CD4-positive, alpha-beta T cell (primary cell): ENCODE measurements around the gene ADAM11. TPM values are rescaled to one million over a fixed set of nuclear protein-coding genes. Genes with fewer than 3 reads are reported as not detected.

ENCODE experiments used
- ATAC-seq: fragments of 200-7000 bp; cut with Tn5 transposase; one replicate; pipeline ENCODE4 v1.10.0; 2022; ENCODE audit warnings: mild to moderate bottlenecking; ENCODE audit not compliant: poor library complexity
- CTCF ChIA-PET: fragments of 350-600 bp; sonication (Branson Sonifier 250); formaldehyde crosslinking; loops from one replicate; lab custom pipeline; 2021; ENCODE audit warnings: antibody characterized with exemption, inconsistent platforms; lab: Charles Lee
- POLR2A ChIA-PET: fragments of 350-600 bp; sonication (Branson Sonifier 250); formaldehyde crosslinking; loops from one replicate; lab custom pipeline; 2021; ENCODE audit warnings: antibody characterized with exemption, inconsistent platforms; lab: Charles Lee
- DNase-seq, 14 experiments: peaks; one replicate each; pipeline ENCODE4 v3.0.0-alpha.2; 2013 to 2020; ENCODE audit warnings: mixed read lengths in 2 of 14
- H3K27ac ChIP-seq, 2 donors: one replicate each; pipeline versions ENCODE4 v1.5.1 to v1.7.0; 2013; ENCODE audit warnings: low read length in 2 of 2, low read depth in 1 of 2, mild to moderate bottlenecking in 1 of 2
- H3K27me3 ChIP-seq, 2 experiments: 1 replicate in 1 of 2; 2 replicates in 1 of 2; pipeline versions ENCODE4 v1.6.1 to v1.7.0; 2013; ENCODE audit warnings: low read length in 2 of 2, control low read depth in 1 of 2, mild to moderate bottlenecking in 1 of 2, moderate library complexity in 1 of 2; ENCODE audit not compliant: insufficient read depth in 2 of 2, control insufficient read depth in 1 of 2
- H3K36me3 ChIP-seq: one replicate; pipeline ENCODE4 v1.6.1; 2013; ENCODE audit warnings: low read length, control low read depth; ENCODE audit not compliant: insufficient read depth
- H3K4me1 ChIP-seq: one replicate; pipeline ENCODE4 v1.6.1; 2013; ENCODE audit warnings: low read length, control low read depth; ENCODE audit not compliant: insufficient read depth
- H3K4me3 ChIP-seq: one replicate; pipeline ENCODE4 v1.5.1; 2013; ENCODE audit warnings: mild to moderate bottlenecking, low read length, moderate library complexity
- H3K9me3 ChIP-seq, 2 experiments: 1 replicate in 1 of 2; 2 replicates in 1 of 2; pipeline versions ENCODE4 v1.6.1 to v1.7.0; 2013; ENCODE audit warnings: low read length in 2 of 2, mild to moderate bottlenecking in 2 of 2, control low read depth in 1 of 2, moderate library complexity in 1 of 2; ENCODE audit not compliant: control insufficient read depth in 1 of 2, insufficient read depth in 1 of 2
- H3K27ac Mint-ChIP-seq: one replicate; pipeline ENCODE4 v1.8.0; 2020; ENCODE audit warnings: mixed read lengths
- H3K27me3 Mint-ChIP-seq: one replicate; pipeline ENCODE4 v1.8.0; 2021; ENCODE audit warnings: mixed read lengths
- H3K36me3 Mint-ChIP-seq: one replicate; pipeline ENCODE4 v1.8.0; 2021; ENCODE audit warnings: low read depth, mixed read lengths
- H3K4me1 Mint-ChIP-seq: one replicate; pipeline ENCODE4 v1.8.0; 2021; ENCODE audit warnings: low read depth, mixed read lengths
- H3K4me3 Mint-ChIP-seq: one replicate; pipeline ENCODE4 v1.8.0; 2020; ENCODE audit warnings: mild to moderate bottlenecking, mixed read lengths
- H3K9me3 Mint-ChIP-seq: one replicate; pipeline ENCODE4 v1.8.0; 2020; ENCODE audit warnings: mixed read lengths
- CTCF ChIP-seq: fragments of 200-600 bp; IDR thresholded peaks from one replicate; pipeline ENCODE4 v1.8.0; 2022; ENCODE audit warnings: antibody characterized with exemption, mild to moderate bottlenecking
- intact Hi-C, 2 experiments: fragments of 100-400 bp; cut with DNase I in 1 of 2; cut with micrococcal nuclease in 1 of 2; formaldehyde crosslinking; loops; one replicate each; pipeline versions ENCODE4 v1.15.1 to v1.9.0; 2023 to 2025; cut with DNase I, micrococcal nuclease
- total RNA-seq, 174 experiments: library from RNA in 2 of 174; stranded (reverse) in 2 of 174; gene quantifications; one replicate each; pipeline ENCODE4 v1.2.3 and lab custom pipeline; 2021 to 2026

Gene ADAM11
- total RNA-seq, 2 experiments from 2014 or later: 0.16 to 0.47 TPM

- ChIA-PET POLR2A (no interaction called here), CTCF (no interaction called here)
- Mint-ChIP-seq H3K9me3 (no peaks in the 10 kb centered on the region), H3K27me3 (peaks cover 5% of the 10 kb centered on the region), H3K36me3 (peaks cover 14% of the 10 kb centered on the region), H3K27ac (no peak overlapping the region), H3K4me3 (no peak overlapping the region), H3K4me1 (no peaks in the 10 kb centered on the region)
- TF ChIP-seq CTCF: no peak
- ATAC-seq: no peak
- no peak for DNase-seq
- Histone ChIP-seq H3K27ac (no peak overlapping the region), H3K36me3 (no peaks in the 10 kb centered on the region), H3K4me1 (no peaks in the 10 kb centered on the region), H3K27me3 (no peaks in the 10 kb centered on the region), H3K4me3 (no peak overlapping the region), H3K9me3 (no peaks in the 10 kb centered on the region)
- intact Hi-C loops: no loop called here
Measured at GRCh38 chr17:44749076-44749979, 9.5 kb upstream of the ADAM11 start.

- no peak overlapping the region for H3K4me3 ChIP-seq
- H3K9me3 ChIP-seq: no peaks in the 10 kb centered on the region
- intact Hi-C loops: no loop called here
- DNase-seq: no peak
- H3K36me3 Mint-ChIP-seq: peaks cover 14% of the 10 kb centered on the region
- H3K27me3 Mint-ChIP-seq: peaks cover 5% of the 10 kb centered on the region
- H3K4me3 Mint-ChIP-seq: no peak overlapping the region
- ChIA-PET CTCF (no interaction called here), POLR2A (no interaction called here)
- no peaks in the 10 kb centered on the region for H3K4me1 Mint-ChIP-seq
- no peaks in the 10 kb centered on the region for H3K4me1 ChIP-seq
- no peaks in the 10 kb centered on the region for H3K36me3 ChIP-seq
- no peak for TF ChIP-seq CTCF
- no peak for ATAC-seq
- H3K27ac ChIP-seq: no peak overlapping the region
- no peaks in the 10 kb centered on the region for H3K9me3 Mint-ChIP-seq
- H3K27ac Mint-ChIP-seq: no peak overlapping the region
- no peaks in the 10 kb centered on the region for H3K27me3 ChIP-seq
Measured at GRCh38 chr17:44749980-44750318, 8.8 kb upstream of the ADAM11 start.

GRCh38 chr17:44751331-44751730, 7.5 kb upstream of the ADAM11 start:
- no peak overlapping the region for H3K27ac Mint-ChIP-seq
- no peak overlapping the region for H3K4me3 Mint-ChIP-seq
- no peaks in the 10 kb centered on the region for H3K9me3 ChIP-seq
- no peak for TF ChIP-seq CTCF
- H3K27me3 Mint-ChIP-seq: peaks cover 5% of the 10 kb centered on the region
- H3K27me3 ChIP-seq: no peaks in the 10 kb centered on the region
- CTCF ChIA-PET: no interaction called here
- no peaks in the 10 kb centered on the region for H3K4me1 Mint-ChIP-seq
- POLR2A ChIA-PET: no interaction called here
- intact Hi-C loops: no loop called here
- peaks cover 14% of the 10 kb centered on the region for H3K36me3 Mint-ChIP-seq
- DNase-seq (no peak), ATAC-seq (no peak)
- H3K36me3 ChIP-seq: no peaks in the 10 kb centered on the region
- H3K27ac ChIP-seq: no peak overlapping the region
- no peak overlapping the region for H3K4me3 ChIP-seq
- H3K9me3 Mint-ChIP-seq: no peaks in the 10 kb centered on the region
- no peaks in the 10 kb centered on the region for H3K4me1 ChIP-seq
